ENCODE results near the gene WDR11.
A peak's percentile ranks its signal among the peaks of the same experiment; 100 is the strongest.

The WDR11 gene

GRCh38 chr10:120946497-120946896 is 95.3 kb downstream of the WDR11 start:
- peak in 1 of 2 donors; percentile 15 for DNase-seq (ENCODE audit: low read depth in 2 of 2)
- no peak overlapping the region for H3K4me3 ChIP-seq (replicated peaks in 1 of 2; ENCODE audit: low read depth in 2 of 2, low read length in 2 of 2)
- no peak for TF ChIP-seq CTCF (IDR thresholded peaks at IDR 0.05; ENCODE audit: low read depth, low read length)

- peak; percentile 68 to 80 for DNase-seq (ENCODE audit: low read depth in 2 of 2)
- peak overlapping the region; percentile 50 to 57 for H3K4me3 ChIP-seq (replicated peaks in 1 of 2; ENCODE audit: low read depth in 2 of 2, low read length in 2 of 2)
- peak; percentile 44 for TF ChIP-seq CTCF (IDR thresholded peaks at IDR 0.05; ENCODE audit: low read depth, low read length)
Measured at GRCh38 chr10:120948889-120949608, 97.9 kb downstream of the WDR11 start.

GRCh38 chr10:120949609-120950031 is 98.5 kb downstream of the WDR11 start:
- TF ChIP-seq CTCF (IDR thresholded peaks at IDR 0.05; ENCODE audit: low read depth, low read length): no peak
- DNase-seq (ENCODE audit: low read depth in 2 of 2): peak in 1 of 2 donors; percentile 21
- peak overlapping the region; percentile 50 to 57 for H3K4me3 ChIP-seq (replicated peaks in 1 of 2; ENCODE audit: low read depth in 2 of 2, low read length in 2 of 2)

- H3K4me3 ChIP-seq (replicated peaks in 1 of 2; ENCODE audit: low read depth in 2 of 2, low read length in 2 of 2): peak overlapping the region; percentile 50 to 57
- peak; percentile 26 to 36 for DNase-seq (ENCODE audit: low read depth in 2 of 2)
- TF ChIP-seq CTCF (IDR thresholded peaks at IDR 0.05; ENCODE audit: low read depth, low read length): no peak
Measured at GRCh38 chr10:120950051-120950561, 98.9 kb downstream of the WDR11 start.

- no peak for DNase-seq (ENCODE audit: low read depth in 2 of 2)
- TF ChIP-seq CTCF (IDR thresholded peaks at IDR 0.05; ENCODE audit: low read depth, low read length): no peak
- no peak overlapping the region for H3K4me3 ChIP-seq (replicated peaks in 1 of 2; ENCODE audit: low read depth in 2 of 2, low read length in 2 of 2)
Measured at GRCh38 chr10:120951288-120951687, 100.1 kb downstream of the WDR11 start.

- TF ChIP-seq CTCF (IDR thresholded peaks at IDR 0.05; ENCODE audit: low read depth, low read length): no peak
- DNase-seq (ENCODE audit: low read depth in 2 of 2): peak in 1 of 2 donors; percentile 2
- H3K4me3 ChIP-seq (replicated peaks in 1 of 2; ENCODE audit: low read depth in 2 of 2, low read length in 2 of 2): no peak overlapping the region
Measured at GRCh38 chr10:120953897-120954296, 102.7 kb downstream of the WDR11 start.

Data from cardiac fibroblast (primary cell).